Measurements from ENCODE around the gene ZGPAT. TPM values are rescaled to one million over a fixed set of nuclear protein-coding genes. Genes with fewer than 3 reads are reported as not detected.

Gene ZGPAT
- total and polyA plus RNA-seq, 2 donors (not counting 3 experiments of a cell fraction or from before 2014, with no cell fraction given): 23.1 to 29.3 TPM

- CTCF ChIA-PET: no interaction called here
- no peak overlapping the region for H3K4me3 ChIP-seq (replicated peaks in 1 of 3; ENCODE audit: insufficient read depth in 1 of 3, low read depth in 1 of 3, low read length in 3 of 3)
- no peaks in the 10 kb centered on the region for H4K20me1 ChIP-seq (replicated peaks; ENCODE audit: control insufficient read depth, extremely low read depth, insufficient read depth, low read length)
- FAIRE-seq (no peak), DNase-seq (ENCODE audit: low read depth, low spot score) (no peak)
- no peaks in the 10 kb centered on the region for H3K9me3 ChIP-seq (replicated peaks; ENCODE audit: control insufficient read depth, insufficient read depth, low read length)
- intact Hi-C loops (cut with micrococcal nuclease) (no loop called here), dilution Hi-C loops (cut with MboI; ENCODE audit: extremely low pct_ligation_motif_present, low sequenced_read_pairs) (no loop called here)
- no peak overlapping the region for H3K9ac ChIP-seq (replicated peaks; ENCODE audit: extremely low read depth, insufficient read depth, low read length)
- no peaks in the 10 kb centered on the region for H3K9me1 ChIP-seq (replicated peaks; ENCODE audit: control insufficient read depth, extremely low read depth, insufficient read depth, low read length)
- H2AFZ ChIP-seq (ENCODE audit: low read depth, low read length): no peak overlapping the region
- no peak overlapping the region for H3K4me2 ChIP-seq (ENCODE audit: insufficient read depth, low read length)
- H3K79me2 ChIP-seq (ENCODE audit: control insufficient read depth, insufficient read depth, low read length): peaks cover 15% of the 10 kb centered on the region
- H3K36me3 ChIP-seq (ENCODE audit: control insufficient read depth in 2 of 2, extremely low read depth in 1 of 2, insufficient read depth in 2 of 2, low read length in 2 of 2): peaks cover 0 to 25% of the 10 kb centered on the region in 2 experiments
- TF ChIP-seq POLR2A (IDR thresholded peaks at IDR 0.05; ENCODE audit: low read depth, low read length) (no peak), JUN (IDR thresholded peaks at IDR 0.05; ENCODE audit: borderline replicate concordance, insufficient read depth, insufficient read length, low read depth) (no peak), MAX (IDR thresholded peaks at IDR 0.05; ENCODE audit: insufficient read depth, insufficient read length) (no peak), GATA2 (IDR thresholded peaks at IDR 0.05; ENCODE audit: insufficient read depth, insufficient read length, low read depth, low read length) (no peak), POLR2AphosphoS5 (IDR thresholded peaks at IDR 0.05; ENCODE audit: insufficient read depth, low read depth, low read length) (no peak), EZH2 (IDR thresholded peaks at IDR 0.05; ENCODE audit: borderline replicate concordance, low read depth, low read length, severe bottlenecking) (no peak), FOS (IDR thresholded peaks at IDR 0.05; ENCODE audit: borderline replicate concordance, insufficient read depth, low read length) (no peak), MYC (IDR thresholded peaks at IDR 0.05; ENCODE audit: low read depth, low read length) (no peak)
- TF ChIP-seq, protein P1, sequence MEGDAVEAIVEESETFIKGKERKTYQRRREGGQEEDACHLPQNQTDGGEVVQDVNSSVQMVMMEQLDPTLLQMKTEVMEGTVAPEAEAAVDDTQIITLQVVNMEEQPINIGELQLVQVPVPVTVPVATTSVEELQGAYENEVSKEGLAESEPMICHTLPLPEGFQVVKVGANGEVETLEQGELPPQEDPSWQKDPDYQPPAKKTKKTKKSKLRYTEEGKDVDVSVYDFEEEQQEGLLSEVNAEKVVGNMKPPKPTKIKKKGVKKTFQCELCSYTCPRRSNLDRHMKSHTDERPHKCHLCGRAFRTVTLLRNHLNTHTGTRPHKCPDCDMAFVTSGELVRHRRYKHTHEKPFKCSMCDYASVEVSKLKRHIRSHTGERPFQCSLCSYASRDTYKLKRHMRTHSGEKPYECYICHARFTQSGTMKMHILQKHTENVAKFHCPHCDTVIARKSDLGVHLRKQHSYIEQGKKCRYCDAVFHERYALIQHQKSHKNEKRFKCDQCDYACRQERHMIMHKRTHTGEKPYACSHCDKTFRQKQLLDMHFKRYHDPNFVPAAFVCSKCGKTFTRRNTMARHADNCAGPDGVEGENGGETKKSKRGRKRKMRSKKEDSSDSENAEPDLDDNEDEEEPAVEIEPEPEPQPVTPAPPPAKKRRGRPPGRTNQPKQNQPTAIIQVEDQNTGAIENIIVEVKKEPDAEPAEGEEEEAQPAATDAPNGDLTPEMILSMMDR (IDR thresholded peaks at IDR 0.05; ENCODE audit: extremely low read depth in 1 of 2, insufficient read depth in 1 of 2, low read depth in 1 of 2, low read length in 2 of 2): no peak
- no peaks in the 10 kb centered on the region for H3K4me1 ChIP-seq (ENCODE audit: control insufficient read depth, extremely low read depth, insufficient read depth, low read length)
- no peaks in the 10 kb centered on the region for H3K27me3 ChIP-seq (ENCODE audit: control insufficient read depth in 2 of 2, insufficient read depth in 2 of 2, low read length in 2 of 2)
- no peak overlapping the region for H3K27ac ChIP-seq (ENCODE audit: insufficient read depth, low read depth, low read length)
- POLR2A ChIA-PET: no interaction called here
- no TSS peak for BruUV-seq (replicated peaks)
Measured at GRCh38 chr20:63733579-63734081, 25.8 kb downstream of the ZGPAT start.
